ENCODE measurements around the gene DDO. TPM values are rescaled to one million over a fixed set of nuclear protein-coding genes. Genes with fewer than 3 reads are reported as not detected.

The DDO gene
- total and polyA plus RNA-seq, 9 of the 15 experiments (the other 6 are each of a cell fraction or from before 2014, with no cell fraction given), result not detected

- no peak for TF ChIP-seq BACH1 (tag; IDR thresholded peaks at IDR 0.05)
- TF ChIP-seq PCBP1 (IDR thresholded peaks at IDR 0.05; ENCODE audit: low read depth, low read length, poor library complexity, severe bottlenecking), result no peak
- no peak for TF ChIP-seq TCFL5 (CRISPR knock-in tag; conservative IDR thresholded peaks at IDR 0.05)
- TF ChIP-seq ZEB2 (IDR thresholded peaks at IDR 0.05), result no peak
- no peak for TF ChIP-seq HIVEP1 (CRISPR knock-in tag; IDR thresholded peaks at IDR 0.05)
- no peak for TF ChIP-seq KAT2B (IDR thresholded peaks at IDR 0.05; ENCODE audit: low read depth, low read length)
Observed at GRCh38 chr6:110352563-110353262, 62.7 kb downstream of the DDO start (continued).

GRCh38 chr6:110351986-110352385, 63.4 kb downstream of the DDO start:
- no peak overlapping the region for H3K4me3 ChIP-seq
- DNase-seq (ENCODE audit: extremely low read depth in 1 of 4, low spot score in 3 of 4), result no peak
- BruUV-seq (replicated peaks), result no TSS peak
- WGBS (ENCODE audit: insufficient coverage, low coverage, missing lambda C conversion rate), result 0% methylated on average over 4 of the region's 4 CpGs
- H3K4me1 ChIP-seq (replicated peaks in 1 of 2; ENCODE audit: control insufficient read depth in 2 of 2, insufficient read depth in 2 of 2, low read length in 2 of 2), result no peaks in the 10 kb centered on the region; a peak in 1 of 5 replicates
- ChIA-PET CTCF (ENCODE audit: low intra/inter-chr PET ratio) (no interaction called here), POLR2A (no interaction called here)
- TF ChIP-seq ZNF212 (CRISPR knock-in tag; IDR thresholded peaks at IDR 0.05) (no peak), DEAF1 (CRISPR knock-in tag; IDR thresholded peaks at IDR 0.05) (no peak), BCOR (IDR thresholded peaks at IDR 0.05) (no peak), SRSF7 (optimal IDR thresholded peaks at IDR 0.05; ENCODE audit: low read depth, low read length) (no peak)
- H4K20me1 ChIP-seq (replicated peaks; ENCODE audit: control insufficient read depth, insufficient read depth, low read length), result no peaks in the 10 kb centered on the region
- H3K9ac ChIP-seq (ENCODE audit: insufficient read depth in 1 of 2, low read depth in 2 of 2, low read length in 2 of 2), result no peak overlapping the region
- FAIRE-seq, result no peak
- no peaks in the 10 kb centered on the region for H3K9me1 ChIP-seq (ENCODE audit: control insufficient read depth, insufficient read depth, low read length)
- no peak overlapping the region for H3K27ac ChIP-seq (ENCODE audit: extremely low read depth, low read depth, low read length)
- H3K9me3 ChIP-seq (replicated peaks; ENCODE audit: control insufficient read depth, insufficient read depth, low read depth, low read length), result no peaks in the 10 kb centered on the region
- H3K79me2 ChIP-seq (ENCODE audit: control insufficient read depth, insufficient read depth, low read length), result no peaks in the 10 kb centered on the region
- ATAC-seq, result no peak
- H3K4me2 ChIP-seq (ENCODE audit: insufficient read depth, low read length), result no peak overlapping the region
- no peaks in the 10 kb centered on the region for H3K36me3 ChIP-seq (ENCODE audit: control insufficient read depth, insufficient read depth, low read length)
- H3K27me3 ChIP-seq (ENCODE audit: control insufficient read depth in 2 of 2, insufficient read depth in 2 of 2, low read length in 2 of 2), result peaks cover 13 to 25% of the 10 kb centered on the region in 2 experiments
- no peak overlapping the region for H2AFZ ChIP-seq (ENCODE audit: low read depth, low read length)
- in situ Hi-C loops (cut with MboI) (no loop called here), intact Hi-C loops (cut with micrococcal nuclease) (no loop called here)
